Measurements from ENCODE around the gene CACNA1I.

The CACNA1I gene

GRCh38 chr22:39666926-39667325, 96.4 kb downstream of the CACNA1I start:
- no peak for DNase-seq (ENCODE audit: low spot score)

- no peak for DNase-seq (ENCODE audit: low spot score)
Measured at GRCh38 chr22:39669432-39669831, 98.9 kb downstream of the CACNA1I start.

GRCh38 chr22:39671936-39672335, 101.4 kb downstream of the CACNA1I start:
- no peak for DNase-seq (ENCODE audit: low spot score)

- no peak for DNase-seq (ENCODE audit: low spot score)
Measured at GRCh38 chr22:39674536-39674935, 104.0 kb downstream of the CACNA1I start.

GRCh38 chr22:39675947-39676346, 105.4 kb downstream of the CACNA1I start:
- no peak for DNase-seq (ENCODE audit: low spot score)

- DNase-seq (ENCODE audit: low spot score): no peak
Measured at GRCh38 chr22:39677967-39678366, 107.4 kb downstream of the CACNA1I start.

GRCh38 chr22:39678862-39679490, 108.4 kb downstream of the CACNA1I start:
- no peak for DNase-seq (ENCODE audit: low spot score)

- no peak for DNase-seq (ENCODE audit: low spot score)
Measured at GRCh38 chr22:39679652-39680051, 109.1 kb downstream of the CACNA1I start.

- DNase-seq (ENCODE audit: low spot score): no peak
Measured at GRCh38 chr22:39680486-39680885, 109.9 kb downstream of the CACNA1I start.

- no peak for DNase-seq (ENCODE audit: low spot score)
Measured at GRCh38 chr22:39681038-39681861, 110.7 kb downstream of the CACNA1I start.

- no peak for DNase-seq (ENCODE audit: low spot score)
Measured at GRCh38 chr22:39682994-39683393, 112.4 kb downstream of the CACNA1I start.

GRCh38 chr22:39683639-39684038, 113.1 kb downstream of the CACNA1I start:
- no peak for DNase-seq (ENCODE audit: low spot score)

GRCh38 chr22:39684702-39685281, 114.2 kb downstream of the CACNA1I start:
- no peak for DNase-seq (ENCODE audit: low spot score)

- DNase-seq (ENCODE audit: low spot score): no peak
Measured at GRCh38 chr22:39685336-39686177, 115.0 kb downstream of the CACNA1I start.

GRCh38 chr22:39686178-39686620, 115.6 kb downstream of the CACNA1I start:
- DNase-seq (ENCODE audit: low spot score): no peak

GRCh38 chr22:39686776-39687525, 116.4 kb downstream of the CACNA1I start:
- no peak for DNase-seq (ENCODE audit: low spot score)

GRCh38 chr22:39688186-39688785, 117.7 kb downstream of the CACNA1I start:
- no peak for DNase-seq (ENCODE audit: low spot score)

- DNase-seq (ENCODE audit: low spot score): no peak
Measured at GRCh38 chr22:39689421-39689820, 118.9 kb downstream of the CACNA1I start.

GRCh38 chr22:39690881-39691605, 120.5 kb downstream of the CACNA1I start:
- DNase-seq (ENCODE audit: low spot score): no peak

GRCh38 chr22:39693943-39694500, 123.5 kb downstream of the CACNA1I start:
- DNase-seq (ENCODE audit: low spot score): no peak

All from globus pallidus (tissue), 1 donor.